Neural cell (in vitro differentiated cells): ENCODE measurements around the gene TNFAIP8. TPM values are rescaled to one million over a fixed set of nuclear protein-coding genes. Genes with fewer than 3 reads are reported as not detected.

ENCODE experiments used
- H2AFZ ChIP-seq: fragments of 200-600, 300-800 bp; sonication (generic), shearing (Covaris generic); 2 replicates; pipeline ENCODE4 v1.6.0; 2014; ENCODE audit warnings: low read depth, mild to moderate bottlenecking, antibody characterized with exemption, low read length, moderate library complexity
- H3F3A ChIP-seq: fragments of 200-600 bp; shearing (Covaris generic); 2 replicates; pipeline ENCODE4 v1.6.1; 2016; ENCODE audit warnings: mild to moderate bottlenecking, moderate library complexity, mixed read lengths, antibody characterized with exemption, low read length; ENCODE audit not compliant: insufficient read depth, poor library complexity, severe bottlenecking
- H3K27ac ChIP-seq: fragments of 200-600, 300-800 bp; sonication (generic), shearing (Covaris generic); 2 replicates; pipeline ENCODE4 v1.5.1; 2014; ENCODE audit warnings: mild to moderate bottlenecking, low read length, moderate library complexity
- H3K27me3 ChIP-seq: fragments of 300-800, 200-600 bp; sonication (generic), shearing (Covaris generic); 2 replicates; pipeline ENCODE4 v1.6.0; 2014; ENCODE audit warnings: mild to moderate bottlenecking, low read depth, low read length, moderate library complexity; ENCODE audit not compliant: insufficient read depth
- H3K36me3 ChIP-seq: fragments of 300-800, 200-600 bp; sonication (generic), shearing (Covaris generic); 2 replicates; pipeline ENCODE4 v1.5.1; 2014; ENCODE audit warnings: mild to moderate bottlenecking, antibody characterized with exemption, low read length, moderate library complexity; ENCODE audit not compliant: insufficient read depth
- H3K4me2 ChIP-seq: fragments of 300-800, 200-600 bp; sonication (generic), shearing (Covaris generic); 2 replicates; pipeline ENCODE4 v1.6.0; 2014; ENCODE audit warnings: mild to moderate bottlenecking, low read length
- H3K4me3 ChIP-seq: fragments of 300-800, 200-600 bp; sonication (generic), shearing (Covaris generic); 2 replicates; pipeline ENCODE4 v1.5.1; 2014; ENCODE audit warnings: mild to moderate bottlenecking, low read length, moderate library complexity
- H3K79me2 ChIP-seq: fragments of 200-600 bp; shearing (Covaris generic); replicated peaks from 2 replicates; pipeline ENCODE4 v1.6.0; 2014; ENCODE audit warnings: mild to moderate bottlenecking, low read length, moderate library complexity; ENCODE audit not compliant: insufficient read depth
- H3K9ac ChIP-seq: fragments of 300-800, 200-600 bp; sonication (generic), shearing (Covaris generic); 2 replicates; pipeline ENCODE4 v1.6.1; 2016; ENCODE audit warnings: mild to moderate bottlenecking, low read length, mixed read lengths
- H3K9me2 ChIP-seq: fragments of 200-600 bp; shearing (Covaris generic); 2 replicates; pipeline ENCODE4 v1.6.1; 2016; ENCODE audit warnings: mild to moderate bottlenecking, low read length, mixed read lengths; ENCODE audit not compliant: insufficient read depth
- H3K9me3 ChIP-seq: fragments of 200-600, 300-800 bp; sonication (generic), shearing (Covaris generic); 2 replicates; pipeline ENCODE4 v1.6.1; 2016; ENCODE audit warnings: mild to moderate bottlenecking, mixed run types, low read length, moderate library complexity, mixed read lengths
- H4K20me1 ChIP-seq: fragments of 200-600 bp; shearing (Covaris generic); 2 replicates; pipeline ENCODE4 v1.6.1; 2016; ENCODE audit warnings: mild to moderate bottlenecking, mixed run types; ENCODE audit not compliant: insufficient read depth
- CTCF ChIP-seq: fragments of 450-650 bp; IDR thresholded peaks from 2 replicates; pipeline ENCODE4 v1.5.1; 2014; ENCODE audit warnings: antibody characterized with exemption, mild to moderate bottlenecking, moderate library complexity; ENCODE audit not compliant: poor library complexity, severe bottlenecking
- EP300 ChIP-seq: fragments of 450-650 bp; conservative IDR thresholded peaks from 2 replicates; pipeline ENCODE4 v1.6.1; 2014; ENCODE audit warnings: antibody characterized with exemption, mild to moderate bottlenecking, moderate library complexity; ENCODE audit not compliant: poor library complexity, severe bottlenecking
- EZH2 ChIP-seq: fragments of 200-600, 300-800 bp; shearing (Covaris generic), sonication (generic); IDR thresholded peaks from 2 replicates; pipeline ENCODE4 v1.6.1; 2014; ENCODE audit warnings: antibody characterized with exemption, low read length, borderline replicate concordance, mild to moderate bottlenecking; ENCODE audit not compliant: insufficient read depth, poor library complexity, severe bottlenecking
- MXI1 ChIP-seq: fragments of 450-650 bp; conservative IDR thresholded peaks from 2 replicates; pipeline ENCODE4 v1.6.1; 2014; ENCODE audit warnings: antibody characterized with exemption, mild to moderate bottlenecking; ENCODE audit not compliant: poor library complexity, severe bottlenecking
- POLR2AphosphoS5 ChIP-seq: IDR thresholded peaks from 2 replicates; pipeline ENCODE4 v1.6.1; 2012
- RAD21 ChIP-seq: fragments of 450-650 bp; conservative IDR thresholded peaks from 2 replicates; pipeline ENCODE4 v1.6.1; 2014; ENCODE audit warnings: antibody characterized with exemption, mild to moderate bottlenecking, moderate library complexity
- REST ChIP-seq: IDR thresholded peaks from 2 replicates; pipeline ENCODE4 v1.6.1; 2012; ENCODE audit warnings: borderline replicate concordance
- SMC3 ChIP-seq: fragments of 450-650 bp; conservative IDR thresholded peaks from 2 replicates; pipeline ENCODE4 v1.6.1; 2014; ENCODE audit warnings: antibody characterized with exemption, mild to moderate bottlenecking, moderate library complexity; ENCODE audit not compliant: poor library complexity
- TAF1 ChIP-seq: IDR thresholded peaks from 2 replicates; pipeline ENCODE4 v1.6.1; 2012; ENCODE audit warnings: low read depth
- polyA plus RNA-seq: library from polyadenylated mRNA; depleted of rRNA; stranded (reverse); fragments of >200 nt; gene quantifications from 2 replicates; pipeline ENCODE4 v1.2.3, GENCODE V29; 2014

The TNFAIP8 gene
- polyA plus RNA-seq, 1 donor from 2014 or later, result 0.26 TPM

DNA sequence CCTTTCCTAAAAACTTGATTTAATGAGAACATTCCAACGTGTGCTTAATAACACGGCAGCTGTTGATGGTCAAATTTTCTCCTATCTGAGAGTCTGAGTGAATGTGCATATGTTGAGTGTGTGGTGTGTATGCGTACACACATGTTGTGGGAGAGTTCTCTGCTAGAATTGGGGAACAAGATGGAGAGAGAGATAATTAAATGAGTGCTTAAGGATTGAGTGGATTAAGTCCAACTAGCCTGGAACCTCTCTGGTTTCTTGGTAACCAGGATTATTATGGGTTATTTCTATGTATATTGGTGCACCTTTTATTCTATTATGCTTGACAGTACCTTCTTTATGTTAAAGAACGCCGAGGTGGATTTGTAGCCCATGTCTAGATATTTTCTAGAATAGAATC, 36.4 kb upstream of the TNFAIP8 start:
- Histone ChIP-seq H3K4me3 (no peak overlapping the region), H3K9me2 (no peaks in the 10 kb centered on the region), H3F3A (no peaks in the 10 kb centered on the region), H3K4me2 (no peak overlapping the region), H4K20me1 (no peaks in the 10 kb centered on the region), H3K9ac (no peak overlapping the region), H2AFZ (no peak overlapping the region), H3K27ac (no peak overlapping the region), H3K36me3 (no peaks in the 10 kb centered on the region), H3K79me2 (no peaks in the 10 kb centered on the region), H3K9me3 (no peaks in the 10 kb centered on the region), H3K27me3 (no peaks in the 10 kb centered on the region)
- TF ChIP-seq EZH2 (no peak), SMC3 (no peak), REST (no peak), CTCF (no peak), POLR2AphosphoS5 (no peak), MXI1 (no peak), RAD21 (no peak), TAF1 (no peak), EP300 (no peak)

DNA sequence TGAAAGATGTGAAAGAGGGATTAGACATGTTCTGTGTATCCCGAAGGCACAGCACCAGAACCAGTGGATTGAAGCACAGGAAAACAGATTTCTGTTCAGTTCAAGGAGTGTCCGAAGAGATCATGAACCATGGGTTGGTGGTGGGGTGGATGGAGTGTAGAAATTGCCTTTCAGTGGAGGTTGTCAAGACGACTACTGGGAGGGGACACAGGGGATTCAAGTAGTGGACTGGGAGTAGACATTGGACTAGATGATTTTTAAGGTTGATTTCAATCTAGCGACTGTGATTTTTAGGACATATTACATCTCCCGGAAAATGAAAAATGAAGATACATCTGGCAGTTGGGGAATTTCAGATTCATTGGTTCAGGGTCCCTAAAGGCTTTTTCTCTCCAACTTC, 35.9 kb upstream of the TNFAIP8 start:
- Histone ChIP-seq H3K9me2 (no peaks in the 10 kb centered on the region), H3K79me2 (no peaks in the 10 kb centered on the region), H3F3A (no peaks in the 10 kb centered on the region), H3K27me3 (no peaks in the 10 kb centered on the region), H3K9ac (no peak overlapping the region), H4K20me1 (no peaks in the 10 kb centered on the region), H3K4me2 (no peak overlapping the region), H3K4me3 (no peak overlapping the region), H2AFZ (no peak overlapping the region), H3K36me3 (no peaks in the 10 kb centered on the region), H3K27ac (no peak overlapping the region), H3K9me3 (no peaks in the 10 kb centered on the region)
- TF ChIP-seq RAD21, result no peak
- no peak for TF ChIP-seq EZH2
- no peak for TF ChIP-seq REST
- no peak for TF ChIP-seq POLR2AphosphoS5
- no peak for TF ChIP-seq EP300
- no peak for TF ChIP-seq CTCF
- no peak for TF ChIP-seq MXI1
- TF ChIP-seq SMC3, result no peak
- TF ChIP-seq TAF1, result no peak
